Natural killer cell (primary cell): Measurements from ENCODE around the gene APH1B. TPM values are rescaled to one million over a fixed set of nuclear protein-coding genes. Genes with fewer than 3 reads are reported as not detected.

ENCODE experiments used
- ATAC-seq, 3 donors: fragments of 150-1000 bp in 2 of 3; fragments of 200-7000 bp in 1 of 3; cut with Tn5 transposase; 1 replicate in 1 of 3; 2 replicates in 2 of 3; pipeline ENCODE4 v1.10.0; 2021; ENCODE audit warnings: mild to moderate bottlenecking in 2 of 3, moderate library complexity in 2 of 3
- DNase-seq, 2 donors: peaks; one replicate each; pipeline versions ENCODE4 v3.0.0 to v3.0.0-alpha.2; 2013 to 2021; ENCODE audit warnings: mixed read lengths in 1 of 2
- H3K27ac ChIP-seq: one replicate; pipeline ENCODE4 v1.5.1; 2013; ENCODE audit warnings: mild to moderate bottlenecking, low read length
- H3K27me3 ChIP-seq: one replicate; pipeline ENCODE4 v1.6.1; 2013; ENCODE audit warnings: low read length; ENCODE audit not compliant: control insufficient read depth, insufficient read depth
- H3K36me3 ChIP-seq: one replicate; pipeline ENCODE4 v1.6.1; 2013; ENCODE audit warnings: low read length; ENCODE audit not compliant: control insufficient read depth, insufficient read depth
- H3K4me1 ChIP-seq: one replicate; pipeline ENCODE4 v1.6.1; 2013; ENCODE audit warnings: low read length; ENCODE audit not compliant: control insufficient read depth, insufficient read depth
- H3K4me3 ChIP-seq: one replicate; pipeline ENCODE4 v1.5.1; 2013; ENCODE audit warnings: low read length
- H3K9me3 ChIP-seq: one replicate; pipeline ENCODE4 v1.6.1; 2013; ENCODE audit warnings: low read length; ENCODE audit not compliant: control insufficient read depth, insufficient read depth
- H3K27ac Mint-ChIP-seq, 2 donors: one replicate each; pipeline ENCODE4 v1.8.0; 2022; ENCODE audit warnings: mild to moderate bottlenecking in 2 of 2, mixed read lengths in 2 of 2, moderate library complexity in 1 of 2
- H3K27me3 Mint-ChIP-seq, 2 donors: one replicate each; pipeline ENCODE4 v1.8.0; 2022; ENCODE audit warnings: low read depth in 2 of 2, mixed read lengths in 2 of 2
- H3K36me3 Mint-ChIP-seq: one replicate; pipeline ENCODE4 v1.8.0; 2022; ENCODE audit warnings: mixed read lengths
- H3K4me1 Mint-ChIP-seq, 2 donors: one replicate each; pipeline ENCODE4 v1.8.0; 2022; ENCODE audit warnings: mixed read lengths in 2 of 2
- H3K4me3 Mint-ChIP-seq: one replicate; pipeline ENCODE4 v1.8.0; 2022; ENCODE audit warnings: mild to moderate bottlenecking, moderate library complexity, mixed read lengths
- H3K9me3 Mint-ChIP-seq, 2 donors: one replicate each; pipeline ENCODE4 v1.8.0; 2022; ENCODE audit warnings: mixed read lengths in 2 of 2
- CTCF ChIP-seq: fragments of 200-600 bp; IDR thresholded peaks from one replicate; pipeline ENCODE4 v1.8.0; 2022; ENCODE audit warnings: antibody characterized with exemption
- WGBS: methylation state at CpG from one replicate; pipeline ENCODE4 v1.1.7; 2013; ENCODE audit warnings: missing lambda C conversion rate; ENCODE audit not compliant: insufficient coverage; 5-methylcytosine and 5-hydroxymethylcytosine counted together
- intact Hi-C: fragments of 100-400 bp; cut with micrococcal nuclease; formaldehyde crosslinking; loops from one replicate; pipeline ENCODE4 v1.14.2; 2022
- total RNA-seq, 4 donors: library from RNA; stranded (reverse); fragments of 120-200 nt in 1 of 4; gene quantifications; one replicate each; pipeline versions ENCODE4 v1.2.3 to v1.2.4, GENCODE V29; 2013 to 2022

Gene APH1B
- total RNA-seq, 3 donors from 2014 or later (not counting 1 experiment from before 2014, with no cell fraction given) = 8.6 to 12.4 (median 9.9) TPM

GRCh38 chr15:63339006-63339766, 61.8 kb downstream of the APH1B start:
- Histone ChIP-seq H3K4me1 (no peaks in the 10 kb centered on the region), H3K27ac (no peak overlapping the region), H3K36me3 (no peaks in the 10 kb centered on the region), H3K27me3 (no peaks in the 10 kb centered on the region), H3K4me3 (no peak overlapping the region), H3K9me3 (no peaks in the 10 kb centered on the region)
- no peak for TF ChIP-seq CTCF
- no peak overlapping the region for H3K27ac Mint-ChIP-seq
- H3K4me3 Mint-ChIP-seq = no peak overlapping the region
- DNase-seq (no peak), ATAC-seq (no peak)
- H3K27me3 Mint-ChIP-seq = peaks cover 2 to 3% of the 10 kb centered on the region in 2 donors
- no peaks in the 10 kb centered on the region for H3K4me1 Mint-ChIP-seq
- WGBS = 90% methylated on average over 10 of the region's 10 CpGs
- intact Hi-C loops = no loop called here
- no peaks in the 10 kb centered on the region for H3K36me3 Mint-ChIP-seq
- H3K9me3 Mint-ChIP-seq = no peaks in the 10 kb centered on the region

- no peak for DNase-seq
- no peaks in the 10 kb centered on the region for H3K4me1 Mint-ChIP-seq
- 66% methylated on average over 1 of the region's 1 CpG for WGBS
Observed at GRCh38 chr15:63339836-63340235, 62.4 kb downstream of the APH1B start.

GRCh38 chr15:63340353-63340752, 62.9 kb downstream of the APH1B start:
- no peaks in the 10 kb centered on the region for H3K27me3 ChIP-seq
- ATAC-seq (no peak), DNase-seq (no peak)
- no peak overlapping the region for H3K4me3 ChIP-seq
- Mint-ChIP-seq H3K4me1 (no peaks in the 10 kb centered on the region), H3K9me3 (no peaks in the 10 kb centered on the region), H3K27ac (no peak overlapping the region), H3K4me3 (no peak overlapping the region), H3K27me3 (peaks cover 2 to 10% of the 10 kb centered on the region in 2 donors), H3K36me3 (no peaks in the 10 kb centered on the region)
- no peak overlapping the region for H3K27ac ChIP-seq
- no peak for TF ChIP-seq CTCF
- H3K4me1 ChIP-seq = no peaks in the 10 kb centered on the region
- no peaks in the 10 kb centered on the region for H3K9me3 ChIP-seq
- WGBS = 93% methylated on average over 8 of the region's 8 CpGs
- no peaks in the 10 kb centered on the region for H3K36me3 ChIP-seq
- intact Hi-C loops = no loop called here

More at GRCh38 chr15:63339836-63340235, 62.4 kb downstream of the APH1B start:
- no peaks in the 10 kb centered on the region for H3K27me3 ChIP-seq
- Mint-ChIP-seq H3K27me3 (peaks cover 2 to 10% of the 10 kb centered on the region in 2 donors), H3K27ac (no peak overlapping the region), H3K4me3 (no peak overlapping the region), H3K9me3 (no peaks in the 10 kb centered on the region), H3K36me3 (no peaks in the 10 kb centered on the region)
- H3K9me3 ChIP-seq = no peaks in the 10 kb centered on the region
- H3K36me3 ChIP-seq = no peaks in the 10 kb centered on the region
- no peaks in the 10 kb centered on the region for H3K4me1 ChIP-seq
- H3K27ac ChIP-seq = no peak overlapping the region
- no peak for ATAC-seq
- intact Hi-C loops = no loop called here
- H3K4me3 ChIP-seq = no peak overlapping the region
- TF ChIP-seq CTCF = no peak

- Mint-ChIP-seq H3K27ac (no peak overlapping the region), H3K4me1 (no peaks in the 10 kb centered on the region), H3K27me3 (peaks cover 2 to 10% of the 10 kb centered on the region in 2 donors), H3K9me3 (no peaks in the 10 kb centered on the region), H3K4me3 (no peak overlapping the region), H3K36me3 (no peaks in the 10 kb centered on the region)
- intact Hi-C loops = no loop called here
- Histone ChIP-seq H3K27me3 (no peaks in the 10 kb centered on the region), H3K4me3 (no peak overlapping the region), H3K27ac (no peak overlapping the region), H3K4me1 (no peaks in the 10 kb centered on the region), H3K36me3 (no peaks in the 10 kb centered on the region), H3K9me3 (no peaks in the 10 kb centered on the region)
- DNase-seq = no peak
- no peak for ATAC-seq
- WGBS = 93% methylated on average over 3 of the region's 3 CpGs
- no peak for TF ChIP-seq CTCF
Observed at GRCh38 chr15:63340878-63341277, 63.5 kb downstream of the APH1B start.
